ENCODE data around the gene TEX52. TPM values are rescaled to one million over a fixed set of nuclear protein-coding genes. Genes with fewer than 3 reads are reported as not detected.
A peak's percentile ranks its signal among the peaks of the same experiment; 100 is the strongest.

TEX52 gene
- total and polyA plus RNA-seq, 2 of the 13 experiments (the other 11 are each of a cell fraction or from before 2014, with no cell fraction given): 0.05 TPM; not detected in 1

DNA sequence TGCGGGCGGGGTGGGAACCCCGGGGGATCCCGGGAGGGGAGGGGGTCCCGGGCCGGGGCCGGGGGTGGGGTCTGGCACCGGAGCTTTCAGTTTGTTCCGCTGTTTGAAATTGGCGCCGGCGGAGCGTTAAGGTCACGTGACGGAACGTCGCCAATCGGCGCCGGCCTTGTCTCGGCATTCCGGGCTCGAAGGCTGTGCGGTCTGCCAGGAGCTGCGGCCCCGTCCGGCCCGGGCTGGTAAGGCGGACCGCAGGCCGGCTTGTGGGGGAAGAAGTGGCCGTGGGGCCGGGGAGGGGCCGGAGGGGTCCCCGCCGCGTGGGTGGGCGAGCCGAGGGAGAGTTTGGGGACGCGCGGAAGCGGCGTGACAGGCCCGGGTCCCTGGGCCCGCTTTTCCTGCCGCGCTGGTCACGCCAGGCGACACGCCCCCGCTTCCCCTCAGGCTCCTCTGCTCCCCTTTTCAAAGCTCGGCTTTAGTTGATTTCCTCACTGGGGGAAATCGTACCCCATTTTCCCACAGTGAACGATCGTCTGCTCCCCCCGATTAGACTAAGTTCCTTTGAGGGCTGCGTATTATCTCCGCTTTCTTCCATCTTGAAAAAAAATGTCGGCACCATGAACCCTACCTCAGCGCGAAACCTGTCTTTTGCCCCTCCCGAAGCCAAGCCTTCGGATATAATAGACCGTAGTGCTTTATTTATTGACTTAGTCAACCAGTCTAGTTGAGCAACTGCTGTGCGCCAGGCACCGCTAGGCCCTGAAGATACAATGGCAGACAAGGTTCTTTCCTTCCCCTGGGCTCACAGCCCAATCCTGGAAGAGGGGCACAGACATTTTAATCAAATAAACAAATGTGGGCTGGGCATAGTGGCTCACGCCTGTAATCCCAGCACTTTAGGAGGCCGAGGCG lies 20.5 kb upstream of the TEX52 start, which contains the start of the genes FOXM1 and RHNO1 (continued):
- TF ChIP-seq, protein P1, sequence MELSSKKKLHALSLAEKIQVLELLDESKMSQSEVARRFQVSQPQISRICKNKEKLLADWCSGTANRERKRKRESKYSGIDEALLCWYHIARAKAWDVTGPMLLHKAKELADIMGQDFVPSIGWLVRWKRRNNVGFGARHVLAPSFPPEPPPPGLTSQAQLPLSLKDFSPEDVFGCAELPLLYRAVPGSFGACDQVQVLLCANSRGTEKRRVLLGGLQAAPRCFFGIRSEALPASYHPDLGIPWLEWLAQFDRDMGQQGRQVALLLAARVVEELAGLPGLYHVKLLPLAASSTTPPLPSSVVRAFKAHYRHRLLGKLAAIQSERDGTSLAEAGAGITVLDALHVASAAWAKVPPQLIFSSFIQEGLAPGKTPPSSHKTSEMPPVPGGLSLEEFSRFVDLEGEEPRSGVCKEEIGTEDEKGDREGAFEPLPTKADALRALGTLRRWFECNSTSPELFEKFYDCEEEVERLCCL (CRISPR knock-in tag; IDR thresholded peaks at IDR 0.05; ENCODE audit: borderline replicate concordance): no peak
- TF ChIP-seq TBX2 (CRISPR knock-in tag; IDR thresholded peaks at IDR 0.05; ENCODE audit: borderline replicate concordance) (no peak), ZNF879 (CRISPR knock-in tag; IDR thresholded peaks at IDR 0.05) (no peak), POLR2G (IDR thresholded peaks at IDR 0.05; ENCODE audit: low read depth, low read length) (peak; percentile 80), NKX3-1 (CRISPR knock-in tag; IDR thresholded peaks at IDR 0.05) (no peak)

DNA sequence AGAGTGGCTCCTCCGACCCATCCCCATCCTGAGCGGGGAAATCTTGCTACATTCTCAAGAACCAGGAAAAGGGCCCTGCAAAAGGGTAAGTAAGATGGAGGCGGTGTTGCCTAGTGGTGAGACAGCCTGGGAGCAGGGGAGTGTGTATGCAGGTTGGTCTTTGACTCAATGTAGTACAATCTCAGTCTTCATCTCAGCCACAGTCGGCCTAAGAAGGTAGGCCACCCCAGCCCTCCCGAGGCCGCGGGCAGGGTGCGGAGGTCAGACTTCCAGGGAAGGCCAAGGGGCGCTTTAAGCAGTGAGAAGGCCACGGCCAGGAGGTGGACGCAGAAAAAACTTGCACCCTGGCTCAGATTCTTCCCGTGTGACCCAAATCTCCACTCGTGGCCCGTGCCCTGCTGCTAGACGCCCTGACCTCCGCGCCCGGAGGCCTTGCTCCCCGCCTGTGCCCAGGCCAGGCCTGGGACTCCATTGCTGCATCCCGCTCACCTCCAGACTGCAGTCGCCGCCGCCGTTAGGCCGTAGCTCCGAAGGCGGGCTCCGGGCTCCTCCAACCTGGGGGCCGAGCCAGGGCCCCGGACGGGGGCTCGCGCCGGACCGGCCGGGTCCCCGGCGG lies 19.7 kb upstream of the TEX52 start:
- Histone ChIP-seq H3K36me3 (replicated peaks in 1 of 2; ENCODE audit: control insufficient read depth in 1 of 2, insufficient read depth in 2 of 2, low read length in 2 of 2) (peaks cover 6 to 16% of the 10 kb centered on the region in 2 experiments), H3K4me3 (replicated peaks in 1 of 3; ENCODE audit: insufficient read depth in 1 of 3, low read depth in 2 of 3, low read length in 3 of 3) (peak overlapping the region; percentile 74 to 85 (median 77)), H3K4me1 (ENCODE audit: insufficient read depth, low read length) (peaks cover 38% of the 10 kb centered on the region), H4K20me1 (ENCODE audit: insufficient read depth, low read length) (no peaks in the 10 kb centered on the region), H3K27me3 (ENCODE audit: control insufficient read depth in 1 of 2, insufficient read depth in 2 of 2, low read length in 2 of 2) (no peaks in the 10 kb centered on the region; a peak in 1 of 5 replicates), H3K79me2 (ENCODE audit: insufficient read depth, low read length) (peaks cover 56% of the 10 kb centered on the region), H2AFZ (ENCODE audit: low read length) (no peak overlapping the region), H3K4me2 (ENCODE audit: low read depth, low read length) (peak overlapping the region; percentile 81), H3K9me3 (ENCODE audit: low read length) (no peaks in the 10 kb centered on the region), H3K27ac (ENCODE audit: extremely low read length, insufficient read depth, low read length) (peak overlapping the region; percentile 84), H3K9ac (ENCODE audit: insufficient read depth, low read depth, low read length) (peak overlapping the region; percentile 85)
- DNase-seq (ENCODE audit: low spot score) (no peak), ATAC-seq (peak; percentile 80), FAIRE-seq (no peak)
- POLR2A ChIA-PET: interaction anchor here (0.7 to 1.6 kb wide), 4 partner anchors 10 to 36 kb away, joined by 3 to 6 read pairs (median 4); no protein-coding TSS in a partner anchor
- intact Hi-C loops (cut with micrococcal nuclease; ENCODE audit: unreplicated experiment): no loop called here
- CTCF ChIA-PET (ENCODE audit: low intra/inter-chr PET ratio, low total read pairs): no interaction called here
- in situ Hi-C loops (cut with HindIII; ENCODE audit: extremely low pct_ligation_motif_present, low pct_unique_long_range_greater_than_20kb): no loop called here
- under 1% methylated on average over 14 of the region's 38 CpGs for WGBS (ENCODE audit: low lambda C conversion rate)
- BruUV-seq (replicated peaks): TSS peak; percentile 51
- TF ChIP-seq TBL1XR1 (IDR thresholded peaks at IDR 0.05; ENCODE audit: borderline replicate concordance, low read length, partially characterized antibody): no peak
- no peak for TF ChIP-seq FOXK2 (IDR thresholded peaks at IDR 0.05)
- no peak for TF ChIP-seq MAFG (CRISPR knock-in tag; IDR thresholded peaks at IDR 0.05)
- no peak for TF ChIP-seq MIXL1 (CRISPR knock-in tag; IDR thresholded peaks at IDR 0.05)
- no peak for TF ChIP-seq ZNF558 (CRISPR knock-in tag; IDR thresholded peaks at IDR 0.05; ENCODE audit: borderline replicate concordance)
- peak; percentile 59; the same call in 1 of the 2 replicates for TF ChIP-seq KDM5A (IDR thresholded peaks at IDR 0.05; ENCODE audit: borderline replicate concordance, low read length)
- no peak for TF ChIP-seq ZSCAN25 (CRISPR knock-in tag; IDR thresholded peaks at IDR 0.05)
- no peak for TF ChIP-seq ZNF431 (CRISPR knock-in tag; IDR thresholded peaks at IDR 0.05; ENCODE audit: borderline replicate concordance, low read depth)
- TF ChIP-seq, protein P2, sequence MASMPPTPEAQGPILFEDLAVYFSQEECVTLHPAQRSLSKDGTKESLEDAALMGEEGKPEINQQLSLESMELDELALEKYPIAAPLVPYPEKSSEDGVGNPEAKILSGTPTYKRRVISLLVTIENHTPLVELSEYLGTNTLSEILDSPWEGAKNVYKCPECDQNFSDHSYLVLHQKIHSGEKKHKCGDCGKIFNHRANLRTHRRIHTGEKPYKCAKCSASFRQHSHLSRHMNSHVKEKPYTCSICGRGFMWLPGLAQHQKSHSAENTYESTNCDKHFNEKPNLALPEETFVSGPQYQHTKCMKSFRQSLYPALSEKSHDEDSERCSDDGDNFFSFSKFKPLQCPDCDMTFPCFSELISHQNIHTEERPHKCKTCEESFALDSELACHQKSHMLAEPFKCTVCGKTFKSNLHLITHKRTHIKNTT (CRISPR knock-in tag; IDR thresholded peaks at IDR 0.05): no peak
- TF ChIP-seq, protein P3, sequence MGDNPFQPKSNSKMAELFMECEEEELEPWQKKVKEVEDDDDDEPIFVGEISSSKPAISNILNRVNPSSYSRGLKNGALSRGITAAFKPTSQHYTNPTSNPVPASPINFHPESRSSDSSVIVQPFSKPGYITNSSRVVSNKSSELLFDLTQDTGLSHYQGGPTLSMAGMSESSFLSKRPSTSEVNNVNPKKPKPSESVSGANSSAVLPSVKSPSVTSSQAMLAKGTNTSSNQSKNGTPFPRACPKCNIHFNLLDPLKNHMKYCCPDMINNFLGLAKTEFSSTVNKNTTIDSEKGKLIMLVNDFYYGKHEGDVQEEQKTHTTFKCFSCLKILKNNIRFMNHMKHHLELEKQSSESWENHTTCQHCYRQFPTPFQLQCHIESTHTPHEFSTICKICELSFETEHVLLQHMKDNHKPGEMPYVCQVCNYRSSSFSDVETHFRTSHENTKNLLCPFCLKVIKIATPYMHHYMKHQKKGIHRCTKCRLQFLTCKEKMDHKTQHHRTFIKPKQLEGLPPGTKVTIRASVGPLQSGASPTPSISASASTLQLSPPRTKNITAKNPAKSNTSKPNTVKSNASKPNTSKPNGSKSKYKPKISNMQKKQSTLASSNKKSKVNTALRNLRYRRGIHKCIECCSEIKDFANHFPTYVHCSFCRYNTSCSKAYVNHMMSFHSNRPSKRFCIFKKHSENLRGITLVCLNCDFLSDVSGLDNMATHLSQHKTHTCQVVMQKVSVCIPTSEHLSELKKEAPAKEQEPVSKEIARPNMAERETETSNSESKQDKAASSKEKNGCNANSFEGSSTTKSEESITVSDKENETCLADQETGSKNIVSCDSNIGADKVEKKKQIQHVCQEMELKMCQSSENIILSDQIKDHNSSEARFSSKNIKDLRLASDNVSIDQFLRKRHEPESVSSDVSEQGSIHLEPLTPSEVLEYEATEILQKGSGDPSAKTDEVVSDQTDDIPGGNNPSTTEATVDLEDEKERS (CRISPR knock-in tag; IDR thresholded peaks at IDR 0.05): no peak
- TF ChIP-seq ZNF768 (CRISPR knock-in tag; IDR thresholded peaks at IDR 0.05): no peak; the same call in 1 of the 2 replicates
- no peak for TF ChIP-seq RNF2 (conservative IDR thresholded peaks at IDR 0.05; ENCODE audit: low read depth)

Data from HepG2 (cell line).